ENCODE data around the gene CXCR6. TPM values are rescaled to one million over a fixed set of nuclear protein-coding genes. Genes with fewer than 3 reads are reported as not detected.

CXCR6 gene
- total RNA-seq, 4 donors from 2014 or later, result 0.44 to 1.6 (median 0.72) TPM; not detected in 1

DNA sequence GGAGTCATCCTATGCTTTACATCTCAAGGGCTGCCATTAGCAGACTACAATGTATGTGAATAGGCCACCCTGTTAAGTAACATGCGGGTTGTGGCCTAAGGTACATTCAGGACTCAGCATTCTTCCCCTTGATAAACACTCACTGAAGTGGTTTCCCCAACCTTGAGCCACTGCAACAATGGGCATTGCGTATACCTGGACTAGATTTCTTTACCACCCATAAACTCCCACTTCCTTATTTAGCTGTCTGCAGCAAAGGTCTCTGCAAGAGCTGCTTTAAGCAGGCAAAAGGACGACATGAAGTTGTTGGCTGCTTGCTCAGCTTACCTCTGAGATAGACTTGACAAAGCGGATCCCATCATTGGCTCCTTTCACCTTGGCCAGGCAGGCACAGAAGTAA, 36.1 kb downstream of the CXCR6 start:
- no peak overlapping the region for H3K4me3 ChIP-seq (ENCODE audit: low read depth, poor library complexity, severe bottlenecking)
- no peak for TF ChIP-seq CTCF (IDR thresholded peaks at IDR 0.05)
- TF ChIP-seq POLR2A (IDR thresholded peaks at IDR 0.05), result no peak
- intact Hi-C loops (cut with DNase I; ENCODE audit: low total_unique reads), result no loop called here
- no peak for DNase-seq (ENCODE audit: low spot score in 2 of 2)
- WGBS, 2 donors, result 89 to 93% methylated on average over 4 of the region's 4 CpGs

DNA sequence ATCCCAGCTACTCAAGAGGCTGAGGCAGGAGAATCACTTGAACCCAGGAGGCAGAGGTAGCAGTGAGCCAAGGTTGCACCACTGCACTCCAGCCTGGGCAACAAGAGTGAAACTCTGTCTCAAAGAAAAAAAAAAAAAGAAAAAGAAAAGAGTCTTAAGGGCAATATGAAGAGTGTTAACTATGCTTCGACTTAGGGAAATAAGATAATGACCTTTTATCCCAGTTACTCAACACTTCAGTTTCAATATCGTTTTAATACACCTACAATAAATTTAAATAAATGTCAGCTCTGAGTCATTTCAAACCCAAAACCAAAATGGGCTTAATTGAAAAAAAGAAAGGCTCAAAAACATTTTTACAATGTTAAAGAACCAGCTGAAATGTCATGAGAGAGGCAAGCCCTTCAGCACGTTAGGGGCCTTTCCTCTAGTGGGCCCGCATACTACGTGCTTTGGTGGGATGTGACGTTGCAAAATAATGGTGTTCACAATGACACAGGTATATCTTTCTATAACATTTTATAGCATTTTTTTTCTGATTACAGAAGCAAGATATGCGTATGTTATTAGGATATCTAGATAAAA, 37.1 kb downstream of the CXCR6 start:
- TF ChIP-seq POLR2A (IDR thresholded peaks at IDR 0.05), result no peak
- no peak for TF ChIP-seq CTCF (IDR thresholded peaks at IDR 0.05)
- 84 to 85% methylated on average over 7 of the region's 7 CpGs for WGBS, 2 donors
- H3K4me3 ChIP-seq (ENCODE audit: low read depth, poor library complexity, severe bottlenecking), result no peak overlapping the region
- DNase-seq (ENCODE audit: low spot score in 2 of 2), result no peak
- intact Hi-C loops (cut with DNase I; ENCODE audit: low total_unique reads), result no loop called here

- no peak overlapping the region for H3K4me3 ChIP-seq (ENCODE audit: low read depth, poor library complexity, severe bottlenecking)
- no peak for DNase-seq (ENCODE audit: low spot score in 2 of 2)
- intact Hi-C loops (cut with DNase I; ENCODE audit: low total_unique reads), result no loop called here
- TF ChIP-seq CTCF (IDR thresholded peaks at IDR 0.05), result no peak
- TF ChIP-seq POLR2A (IDR thresholded peaks at IDR 0.05), result no peak
- 95 to 98% methylated on average over 2 of the region's 2 CpGs for WGBS, 2 donors
These were observed 37.6 kb downstream of the CXCR6 start for GRCh38 chr3:45980819-45981218.

DNA sequence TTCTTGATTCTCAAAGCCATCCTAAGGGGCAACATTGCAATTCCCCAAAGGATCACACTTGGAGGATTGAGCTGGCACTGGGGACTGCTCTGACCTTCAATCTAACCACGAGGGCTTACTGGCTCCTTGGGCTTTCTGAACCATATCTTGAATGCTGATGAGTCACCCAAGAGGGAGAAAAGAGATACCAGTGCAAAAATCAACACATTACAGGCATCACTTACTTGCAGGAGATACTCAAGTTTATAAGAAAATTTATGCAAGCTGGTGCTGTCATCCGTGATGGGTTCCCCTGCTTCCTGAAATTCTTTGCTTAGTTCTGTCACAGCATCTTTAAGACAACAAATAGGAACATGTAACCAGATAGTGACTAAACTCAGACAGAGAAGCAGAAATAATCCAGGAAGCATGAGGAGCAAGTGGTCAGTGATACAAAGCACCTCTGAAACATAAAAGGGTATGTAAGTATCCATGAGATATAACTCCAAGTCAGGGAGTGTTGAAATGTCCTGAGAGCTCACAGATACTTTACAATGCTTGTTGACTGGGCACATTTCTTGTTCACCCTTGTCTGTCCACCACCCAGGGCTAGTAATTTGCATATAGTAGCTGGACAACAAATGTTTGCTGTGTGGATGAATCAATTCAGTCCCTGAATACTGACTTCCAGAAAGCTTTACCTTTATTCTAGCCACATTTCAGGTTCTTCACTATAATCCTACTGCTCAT, 38.2 kb downstream of the CXCR6 start:
- intact Hi-C loops (cut with DNase I; ENCODE audit: low total_unique reads), result no loop called here
- H3K4me3 ChIP-seq (ENCODE audit: low read depth, poor library complexity, severe bottlenecking), result no peak overlapping the region
- no peak for DNase-seq (ENCODE audit: low spot score in 2 of 2)
- WGBS, 2 donors, result 74 to 76% methylated on average over 2 of the region's 2 CpGs
- TF ChIP-seq POLR2A (IDR thresholded peaks at IDR 0.05) (no peak), CTCF (IDR thresholded peaks at IDR 0.05) (no peak)

GRCh38 chr3:45983770-45984169, 40.5 kb downstream of the CXCR6 start:
- TF ChIP-seq POLR2A (IDR thresholded peaks at IDR 0.05), result no peak
- TF ChIP-seq CTCF (IDR thresholded peaks at IDR 0.05), result no peak
- H3K4me3 ChIP-seq (ENCODE audit: low read depth, poor library complexity, severe bottlenecking), result no peak overlapping the region
- DNase-seq (ENCODE audit: low spot score in 2 of 2), result no peak
- intact Hi-C loops (cut with DNase I; ENCODE audit: low total_unique reads), result no loop called here
- 89 to 90% methylated on average over 3 of the region's 3 CpGs for WGBS, 2 donors

Measured in lower leg skin (tissue), 4 donors.